IPS-20b (cell line): ENCODE results near the gene ZFYVE21.

Experiments used
- H3K27ac ChIP-seq: one replicate; pipeline ENCODE4 v1.5.1; 2013; ENCODE audit warnings: low read length
- H3K27me3 ChIP-seq: 2 replicates; pipeline ENCODE4 v1.6.1; 2013; ENCODE audit warnings: mild to moderate bottlenecking, low read length, inconsistent platforms; ENCODE audit not compliant: insufficient read depth
- H3K36me3 ChIP-seq: 2 replicates; pipeline ENCODE4 v1.6.1; 2013; ENCODE audit warnings: low read depth, mild to moderate bottlenecking, inconsistent platforms, low read length, moderate library complexity; ENCODE audit not compliant: insufficient read depth
- H3K4me1 ChIP-seq: 2 replicates; pipeline ENCODE4 v1.6.1; 2013; ENCODE audit warnings: mild to moderate bottlenecking, control low read depth, inconsistent platforms, low read length, moderate library complexity; ENCODE audit not compliant: insufficient read depth
- H3K4me3 ChIP-seq: 2 replicates; pipeline ENCODE4 v1.5.1; 2013; ENCODE audit warnings: mild to moderate bottlenecking, low read length, inconsistent platforms
- H3K9ac ChIP-seq: 2 replicates; pipeline ENCODE4 v1.6.1; 2013; ENCODE audit warnings: low read depth, mild to moderate bottlenecking, inconsistent platforms, low read length, moderate library complexity
- H3K9me3 ChIP-seq: 2 replicates; pipeline ENCODE4 v1.6.1; 2013; ENCODE audit warnings: mild to moderate bottlenecking, low read depth, low read length, inconsistent platforms; ENCODE audit not compliant: insufficient read depth

ZFYVE21 gene

GRCh38 chr14:103710771-103711377 is 4.7 kb upstream of the ZFYVE21 start:
- H3K27ac ChIP-seq: no peak overlapping the region
- H3K9ac ChIP-seq: peak overlapping the region; percentile 21; the same call in 1 of the 2 replicates
- H3K4me1 ChIP-seq: peaks cover 10% of the 10 kb centered on the region
- no peaks in the 10 kb centered on the region for H3K27me3 ChIP-seq
- peaks cover 49% of the 10 kb centered on the region for H3K36me3 ChIP-seq
- no peaks in the 10 kb centered on the region for H3K9me3 ChIP-seq
- no peak overlapping the region for H3K4me3 ChIP-seq

- Histone ChIP-seq H3K27ac (no peak overlapping the region), H3K4me3 (no peak overlapping the region), H3K36me3 (peaks cover 41% of the 10 kb centered on the region), H3K27me3 (peaks cover 3% of the 10 kb centered on the region; the same call in 1 of the 2 replicates), H3K4me1 (peaks cover 12% of the 10 kb centered on the region), H3K9me3 (no peaks in the 10 kb centered on the region), H3K9ac (no peak overlapping the region)
Measured at GRCh38 chr14:103711516-103712431, 3.8 kb upstream of the ZFYVE21 start.

GRCh38 chr14:103712633-103713247 is 2.9 kb upstream of the ZFYVE21 start:
- Histone ChIP-seq H3K36me3 (peaks cover 32% of the 10 kb centered on the region), H3K27ac (no peak overlapping the region), H3K9me3 (no peaks in the 10 kb centered on the region), H3K9ac (no peak overlapping the region), H3K4me3 (no peak overlapping the region), H3K27me3 (peaks cover 4% of the 10 kb centered on the region; the same call in 1 of the 2 replicates), H3K4me1 (peaks cover 14% of the 10 kb centered on the region)

GRCh38 chr14:103713304-103714062 is 2.1 kb upstream of the ZFYVE21 start:
- Histone ChIP-seq H3K27me3 (peaks cover 4% of the 10 kb centered on the region; the same call in 1 of the 2 replicates), H3K36me3 (peaks cover 24% of the 10 kb centered on the region), H3K9ac (0 out of 2 replicates have a peak overlapping the region, but pooled peaks have one; percentile 86), H3K4me3 (no peak overlapping the region), H3K4me1 (peaks cover 14% of the 10 kb centered on the region), H3K27ac (no peak overlapping the region), H3K9me3 (no peaks in the 10 kb centered on the region)

GRCh38 chr14:103714063-103714724 is 1.4 kb upstream of the ZFYVE21 start:
- Histone ChIP-seq H3K4me1 (peaks cover 14% of the 10 kb centered on the region), H3K36me3 (peaks cover 18% of the 10 kb centered on the region), H3K9ac (peak overlapping the region; percentile 86; the same call in 1 of the 2 replicates)

GRCh38 chr14:103716091-103716801 is 636 bp downstream of the ZFYVE21 start:
- Histone ChIP-seq H3K9ac (peak overlapping the region; percentile 61; the same call in 1 of the 2 replicates), H3K27ac (no peak overlapping the region), H3K36me3 (peaks cover 2% of the 10 kb centered on the region; the same call in 1 of the 2 replicates)

More at GRCh38 chr14:103714063-103714724, 1.4 kb upstream of the ZFYVE21 start:
- no peaks in the 10 kb centered on the region for H3K9me3 ChIP-seq
- no peak overlapping the region for H3K27ac ChIP-seq
- H3K27me3 ChIP-seq: peaks cover 4% of the 10 kb centered on the region; the same call in 1 of the 2 replicates
- H3K4me3 ChIP-seq: peak overlapping the region; percentile 70

GRCh38 chr14:103716899-103717411 is 1.3 kb downstream of the ZFYVE21 start:
- H3K27me3 ChIP-seq: peaks cover 4% of the 10 kb centered on the region; the same call in 1 of the 2 replicates
- peak overlapping the region; percentile 61; the same call in 1 of the 2 replicates for H3K9ac ChIP-seq
- peaks cover 7% of the 10 kb centered on the region for H3K4me1 ChIP-seq
- H3K27ac ChIP-seq: no peak overlapping the region
- no peaks in the 10 kb centered on the region for H3K9me3 ChIP-seq
- peak overlapping the region; percentile 72 for H3K4me3 ChIP-seq
- no peaks in the 10 kb centered on the region for H3K36me3 ChIP-seq

More at GRCh38 chr14:103716091-103716801, 636 bp downstream of the ZFYVE21 start:
- Histone ChIP-seq H3K27me3 (peaks cover 4% of the 10 kb centered on the region; the same call in 1 of the 2 replicates), H3K4me3 (peak overlapping the region; percentile 72), H3K4me1 (peaks cover 9% of the 10 kb centered on the region), H3K9me3 (no peaks in the 10 kb centered on the region)

GRCh38 chr14:103718572-103718971 is 3.0 kb downstream of the ZFYVE21 start:
- Histone ChIP-seq H3K27me3 (peaks cover 4% of the 10 kb centered on the region; the same call in 1 of the 2 replicates), H3K9ac (no peak overlapping the region), H3K4me1 (peaks cover 4% of the 10 kb centered on the region; the same call in 1 of the 2 replicates), H3K4me3 (no peak overlapping the region), H3K9me3 (no peaks in the 10 kb centered on the region), H3K27ac (no peak overlapping the region), H3K36me3 (no peaks in the 10 kb centered on the region)

- H3K27me3 ChIP-seq: peaks cover 4% of the 10 kb centered on the region; the same call in 1 of the 2 replicates
- peaks cover 4% of the 10 kb centered on the region; the same call in 1 of the 2 replicates for H3K4me1 ChIP-seq
- H3K36me3 ChIP-seq: no peaks in the 10 kb centered on the region
- no peak overlapping the region for H3K4me3 ChIP-seq
- H3K9ac ChIP-seq: no peak overlapping the region
- no peaks in the 10 kb centered on the region for H3K9me3 ChIP-seq
- H3K27ac ChIP-seq: no peak overlapping the region
Measured at GRCh38 chr14:103719751-103720150, 4.1 kb downstream of the ZFYVE21 start.
